Anterior cingulate cortex (tissue), 58 donors: ENCODE results near the gene SLC2A3.
"Not testable (repeated sequence)": the region's sequence is repeated elsewhere in the genome, so short reads cannot be mapped to it uniquely, and the experiment has no call there.

ENCODE experiments used
- DNase-seq, 58 donors: peaks; one replicate each; lab custom pipeline; 2025; lab: John Stamatoyannopoulos, UW

The SLC2A3 gene

GRCh38 chr12:7935590-7936581, at the start of gene SLC2A3:
Gene SLC2A3, minus strand, starts transcription at chr12:7936187. Its CDS starts 153 bp downstream, at chr12:7936034.
- peak in 36 of 58 donors; percentile 4 to 56 (median 32) for DNase-seq

DNA sequence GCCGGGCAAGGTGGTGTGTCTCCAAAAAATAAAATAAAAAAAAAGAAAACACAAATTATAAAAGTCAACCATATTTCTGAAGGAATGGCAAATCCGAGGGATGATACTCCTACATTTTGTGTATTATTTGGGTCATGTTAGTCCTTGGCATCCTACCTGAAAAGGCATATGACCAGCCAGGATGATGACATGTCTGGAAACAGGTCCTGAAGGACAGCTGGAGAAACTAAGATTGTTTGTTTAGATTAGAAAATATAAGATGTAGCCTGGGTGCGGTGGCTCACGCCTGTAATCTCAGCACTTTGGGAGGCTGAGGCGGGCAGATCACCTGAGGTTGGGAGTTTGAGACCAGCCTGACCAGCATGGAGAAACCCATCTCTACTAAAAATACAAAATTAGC, 48.9 kb upstream of the SLC2A3 start:
- no peak for DNase-seq

- DNase-seq, result not testable (repeated sequence)
Measured at GRCh38 chr12:7983460-7983859, 47.5 kb upstream of the SLC2A3 start.

GRCh38 chr12:7983019-7983418, 47.0 kb upstream of the SLC2A3 start:
- DNase-seq, result not testable (repeated sequence)

DNA sequence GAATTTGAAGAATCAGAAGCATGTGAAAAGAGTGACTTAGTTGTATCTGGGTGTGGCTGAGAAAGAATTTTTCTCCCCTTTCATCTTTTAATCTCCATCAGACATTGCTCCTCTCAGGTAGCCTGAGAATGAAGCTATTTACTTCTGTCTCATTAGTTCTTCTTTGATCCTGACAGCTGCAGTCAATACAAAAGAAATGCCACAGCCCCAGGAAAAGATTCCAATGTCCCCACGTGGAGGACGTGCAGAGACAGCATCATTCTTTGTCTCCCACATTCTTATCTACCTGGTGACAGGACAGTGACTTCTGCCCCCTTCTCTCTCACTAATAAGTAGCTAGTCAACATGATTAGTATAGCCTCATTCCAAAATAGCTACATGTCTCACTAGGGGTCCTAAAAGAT, 46.3 kb upstream of the SLC2A3 start:
- DNase-seq, result not testable (repeated sequence)

DNA sequence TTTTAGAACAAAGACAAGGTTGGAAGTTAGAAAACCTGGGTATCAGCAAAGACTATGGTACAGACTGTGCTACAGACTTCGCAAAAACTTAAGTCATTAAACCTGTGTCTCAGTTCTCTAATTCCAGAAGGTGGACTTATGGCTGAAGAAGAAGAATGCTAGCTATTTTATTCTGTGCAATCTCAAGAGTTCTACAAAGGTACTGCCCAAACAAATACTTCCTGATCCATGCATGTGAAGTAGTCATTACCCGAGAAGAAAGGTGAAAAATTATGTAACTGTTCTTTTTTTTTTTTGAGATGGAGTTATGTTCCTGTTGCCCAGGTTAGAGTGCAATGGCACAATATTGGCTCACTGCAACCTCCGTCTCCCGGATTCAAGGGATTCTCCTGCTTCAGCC, 45.5 kb upstream of the SLC2A3 start:
- no peak for DNase-seq

DNA sequence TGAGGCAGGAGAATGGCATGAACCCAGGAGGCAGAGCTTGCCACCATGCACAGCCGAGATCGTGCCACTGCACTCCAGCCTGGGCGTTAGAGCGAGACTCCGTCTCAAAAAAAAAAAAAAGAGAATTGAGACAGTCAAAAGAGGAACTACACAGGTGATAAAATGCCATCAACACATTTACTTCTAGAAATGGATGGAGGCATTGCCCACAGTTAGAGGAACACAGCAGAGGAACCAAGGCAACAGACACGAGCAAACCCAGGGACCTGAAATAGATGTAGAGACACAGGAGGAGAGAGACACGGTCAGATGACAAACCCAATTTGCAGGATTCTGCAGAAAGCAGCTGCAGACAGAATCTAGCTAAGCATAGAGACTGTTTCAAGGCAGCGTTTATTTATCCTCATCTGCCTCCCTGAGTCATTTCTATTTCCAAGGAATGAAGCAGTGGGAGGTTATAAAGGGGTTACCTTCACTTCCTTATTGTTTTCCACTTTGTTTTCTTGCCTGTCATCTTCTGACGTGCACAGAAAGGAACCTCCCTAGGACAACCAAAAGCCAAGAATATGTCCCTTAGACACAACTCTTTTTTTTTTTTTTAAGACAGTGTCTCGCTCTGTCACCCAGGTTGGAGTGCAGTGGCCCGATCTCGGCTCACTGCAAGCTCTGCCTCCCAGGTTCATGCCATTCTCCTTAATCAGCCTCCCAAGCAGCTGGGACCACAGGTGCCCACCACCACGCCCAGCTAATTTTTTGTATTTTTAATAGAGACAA, 41.6 kb upstream of the SLC2A3 start:
- DNase-seq, result not testable (repeated sequence)

GRCh38 chr12:7973457-7973825, 37.5 kb upstream of the SLC2A3 start:
- no peak for DNase-seq

DNA sequence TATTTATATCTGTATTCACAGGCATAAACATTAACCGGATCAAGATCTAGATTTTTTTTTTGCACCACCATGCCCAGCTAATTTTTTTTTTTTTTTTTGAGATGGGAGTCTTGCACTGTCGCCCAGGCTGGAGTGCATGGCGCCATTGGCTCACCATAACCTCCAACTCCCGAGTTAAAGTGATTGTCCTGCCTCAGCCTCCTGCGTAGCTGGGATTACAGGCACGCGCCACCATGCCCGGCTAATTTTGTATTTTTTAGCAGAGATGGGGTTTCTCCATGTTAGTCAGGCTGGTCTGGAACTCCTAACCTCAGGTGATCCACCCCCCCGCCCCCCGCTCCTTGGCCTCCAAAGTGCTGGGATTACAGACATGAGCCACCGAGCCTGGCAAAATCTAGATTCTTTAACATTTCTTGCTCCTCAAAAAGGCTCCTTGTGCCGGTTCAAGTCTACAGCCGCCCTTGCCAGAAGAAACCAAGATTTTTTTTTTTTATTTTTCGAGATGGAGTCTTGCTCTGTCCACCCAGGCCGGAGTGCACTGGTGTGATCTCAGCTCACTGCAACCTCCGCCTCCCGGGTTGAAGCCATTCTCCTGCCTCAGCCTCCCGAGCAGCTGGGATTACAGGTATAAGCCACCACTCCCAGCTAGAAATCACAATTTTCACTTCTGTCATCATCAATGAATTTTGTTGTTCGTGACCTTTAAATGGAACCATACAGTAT, 36.9 kb upstream of the SLC2A3 start:
- DNase-seq, result no peak

GRCh38 chr12:7972269-7972668, 36.3 kb upstream of the SLC2A3 start:
- not testable (repeated sequence) for DNase-seq

DNA sequence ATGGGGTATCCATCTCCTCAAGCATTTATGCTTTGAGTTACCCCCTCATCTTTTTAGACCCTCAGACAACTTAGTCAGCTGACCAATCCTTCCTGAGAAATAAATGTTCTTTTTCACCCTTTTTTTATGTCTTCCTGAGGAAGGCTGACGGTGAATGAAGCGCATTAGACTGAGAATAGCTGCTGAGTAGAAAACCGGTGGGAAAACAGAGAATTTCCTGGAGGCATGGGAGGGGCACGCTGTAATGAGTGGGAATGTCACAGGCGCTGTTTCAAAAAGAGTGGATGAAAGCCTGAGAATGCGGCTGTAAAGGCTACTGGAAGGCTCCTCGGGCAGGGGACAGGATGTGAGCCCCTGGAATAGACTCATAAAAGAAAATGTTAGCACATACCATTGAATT, 35.8 kb upstream of the SLC2A3 start:
- not testable (repeated sequence) for DNase-seq

- peak in 56 of 58 donors; percentile 16 to 89 (median 68) for DNase-seq
Measured at GRCh38 chr12:7970475-7971252, 34.7 kb upstream of the SLC2A3 start.

GRCh38 chr12:7966563-7966962, 30.6 kb upstream of the SLC2A3 start:
- DNase-seq, result no peak

- not testable (repeated sequence) for DNase-seq
Measured at GRCh38 chr12:7964669-7965068, 28.7 kb upstream of the SLC2A3 start.

GRCh38 chr12:7961395-7962178, 25.6 kb upstream of the SLC2A3 start:
- no peak for DNase-seq

GRCh38 chr12:7959701-7960121, 23.7 kb upstream of the SLC2A3 start:
- DNase-seq, result peak in 2 of 58 donors; percentile 1 to 10

- no peak for DNase-seq
Measured at GRCh38 chr12:7959278-7959677, 23.3 kb upstream of the SLC2A3 start.

DNA sequence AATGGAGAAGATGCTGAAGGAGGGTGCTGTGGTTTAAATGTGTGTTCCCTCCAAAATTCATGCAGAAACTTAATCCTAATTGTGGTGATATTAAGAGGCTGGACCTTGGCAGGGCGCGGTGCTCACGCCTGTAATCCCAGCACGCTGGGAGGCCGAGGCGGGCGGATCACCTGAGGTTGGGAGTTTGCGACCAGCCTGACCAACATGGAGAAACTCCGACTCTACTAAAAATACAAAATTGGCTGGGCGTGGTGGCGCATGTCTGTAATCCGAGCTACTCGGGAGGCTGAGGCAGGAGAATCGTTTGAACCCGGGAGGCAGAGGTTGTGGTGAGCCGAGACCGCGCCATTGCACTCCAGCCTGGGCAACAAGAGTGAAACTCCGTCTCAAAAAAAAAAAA, 18.9 kb upstream of the SLC2A3 start:
- not testable (repeated sequence) for DNase-seq

- DNase-seq, result peak in 9 of 58 donors; percentile 1 to 59 (median 11)
Measured at GRCh38 chr12:7954418-7954817, 18.4 kb upstream of the SLC2A3 start.
